Pancreas (tissue), 10 donors: ENCODE results near the gene ANTXR1. TPM values are rescaled to one million over a fixed set of nuclear protein-coding genes. Genes with fewer than 3 reads are reported as not detected.
A peak's percentile ranks its signal among the peaks of the same experiment; 100 is the strongest.

ENCODE experiments used
- ATAC-seq, 4 donors: fragments of 200-7000 bp; cut with Tn5 transposase; one replicate each; pipeline versions ENCODE4 v1.8.0 to v1.9.1; 2020; ENCODE audit warnings: mild to moderate bottlenecking in 4 of 4, moderate library complexity in 4 of 4
- DNase-seq, 6 donors: peaks; one replicate each; pipeline ENCODE4 v3.0.0-alpha.2; 2020
- FAIRE-seq: peaks from 2 replicates; lab custom pipeline; 2012; peaks lifted over from hg19 to GRCh38; lab: Jason Lieb, UNC
- H3K27ac ChIP-seq, 4 donors: fragments of 200-600 bp; sonication (generic); 1 replicate in 3 of 4; 2 replicates in 1 of 4; pipeline versions ENCODE4 v1.5.0 to v1.8.0; 2020
- H3K27me3 ChIP-seq, 4 donors: fragments of 200-600 bp; one replicate each; pipeline ENCODE4 v1.8.0; 2021
- H3K36me3 ChIP-seq, 3 donors: fragments of 200-600 bp; sonication (generic) in 1 of 3; one replicate each; pipeline versions ENCODE4 v1.5.0 to v1.8.0; 2020 to 2021
- H3K4me1 ChIP-seq, 3 donors: fragments of 200-600 bp; one replicate each; pipeline ENCODE4 v1.8.0; 2021
- H3K4me3 ChIP-seq, 4 donors: fragments of 200-600 bp; sonication (generic) in 2 of 4; one replicate each; pipeline versions ENCODE4 v1.5.0 to v1.8.0; 2020 to 2021
- H3K9me3 ChIP-seq, 4 donors: fragments of 200-600 bp; one replicate each; pipeline ENCODE4 v1.8.0; 2021
- CTCF ChIP-seq, 4 donors: fragments of 200-600 bp; sonication (generic) in 3 of 4; IDR thresholded peaks; one replicate each; pipeline versions ENCODE4 v1.5.0 to v1.8.0; 2021; ENCODE audit warnings: antibody characterized with exemption in 4 of 4
- WGBS, 2 donors: extraction: QIAGEN DNeasy Blood & Tissue Kit; methylation state at CpG; one replicate each; pipeline ENCODE4 v1.1.7; 2013; 5-methylcytosine and 5-hydroxymethylcytosine counted together
- intact Hi-C, 3 donors: fragments of 100-400 bp; cut with DNase I; formaldehyde crosslinking; loops; one replicate each; pipeline versions ENCODE4 v1.11.1 to v1.14.2; 2022
- polyA plus RNA-seq, 2 donors: library from polyadenylated mRNA; stranded (reverse); fragments of 200-250 nt; gene quantifications; one replicate each; pipeline ENCODE4 v1.2.3, GENCODE V29; 2013
- total RNA-seq, 6 donors: library from RNA; stranded (reverse); fragmentation: NEBNext Ultra II Directional in 4 of 6; extraction: Animal tissue kit (Norgen Biotek cat#: 25700) in 4 of 6; gene quantifications; one replicate each; pipeline versions ENCODE4 v1.2.1 to v1.2.4, GENCODE V29; 2021 to 2023
- donor health status: healthy with polysubstance abuse.
- donor health status: DM: no; HTN: no; CAD: no; lungs with moderate emphysema.
- donor health status: DM: no; HTN: no; CAD: no.
- donor health status: control.
- donor health status: control.
- donor health status: Bipolar disorder and iron deficiency.
- donor health status: DM: yes; HTN: yes; CAD: no.
- donor health status: DM: no; HTN: no; CAD: no.
- donor health status: DM: no; HTN: no; CAD: no.
- donor health status: DM: yes; HTN: yes; CAD: no.

The ANTXR1 gene
- total and polyA plus RNA-seq, 8 donors, result 1.7 to 23.4 (median 2.5) TPM

GRCh38 chr2:69271831-69272257, 258.9 kb downstream of the ANTXR1 start:
- no peaks in the 10 kb centered on the region for H3K27me3 ChIP-seq
- peak in 2 of 4 donors; percentile 72 to 73 for ATAC-seq
- 53 to 61% methylated on average over 3 of the region's 3 CpGs for WGBS, 2 donors
- intact Hi-C loops, result no loop called here
- no peaks in the 10 kb centered on the region for H3K9me3 ChIP-seq
- no peak for TF ChIP-seq CTCF (IDR thresholded peaks at IDR 0.05)
- H3K36me3 ChIP-seq, result no peaks in the 10 kb centered on the region
- H3K4me3 ChIP-seq, result no peak overlapping the region
- no peak for FAIRE-seq
- no peaks in the 10 kb centered on the region for H3K4me1 ChIP-seq
- DNase-seq, result no peak
- no peak overlapping the region for H3K27ac ChIP-seq

- FAIRE-seq (no peak), DNase-seq (no peak), ATAC-seq (peak in 2 of 4 donors; percentile 67 to 85)
- Histone ChIP-seq H3K4me3 (no peak overlapping the region), H3K9me3 (no peaks in the 10 kb centered on the region), H3K36me3 (no peaks in the 10 kb centered on the region), H3K27me3 (no peaks in the 10 kb centered on the region), H3K4me1 (no peaks in the 10 kb centered on the region), H3K27ac (no peak overlapping the region)
- WGBS, 2 donors, result 73% methylated on average over 9 of the region's 9 CpGs
- TF ChIP-seq CTCF (IDR thresholded peaks at IDR 0.05), result no peak
- intact Hi-C loops, result no loop called here
Measured at GRCh38 chr2:69272803-69273471, 260.0 kb downstream of the ANTXR1 start.

- FAIRE-seq (no peak), ATAC-seq (no peak), DNase-seq (no peak)
- whole genome bisulfite sequencing, 2 donors, result 95% methylated on average over 1 of the region's 1 CpG
- no peaks in the 10 kb centered on the region for H3K4me1 ChIP-seq
- no peaks in the 10 kb centered on the region for H3K27me3 ChIP-seq
- intact Hi-C loops, result no loop called here
- H3K4me3 ChIP-seq, result no peak overlapping the region
- TF ChIP-seq CTCF (IDR thresholded peaks at IDR 0.05), result no peak
- no peaks in the 10 kb centered on the region for H3K9me3 ChIP-seq
- H3K36me3 ChIP-seq, result no peaks in the 10 kb centered on the region
- H3K27ac ChIP-seq, result no peak overlapping the region
Measured at GRCh38 chr2:69275490-69275889, 262.5 kb downstream of the ANTXR1 start.

GRCh38 chr2:69278366-69278765, 265.4 kb downstream of the ANTXR1 start:
- 38 to 52% methylated on average over 5 of the region's 5 CpGs for WGBS, 2 donors
- H3K27me3 ChIP-seq, result no peaks in the 10 kb centered on the region
- intact Hi-C loops, result no loop called here
- TF ChIP-seq CTCF (IDR thresholded peaks at IDR 0.05), result no peak
- DNase-seq (no peak), ATAC-seq (no peak), FAIRE-seq (no peak)
- H3K9me3 ChIP-seq, result no peaks in the 10 kb centered on the region
- H3K36me3 ChIP-seq, result no peaks in the 10 kb centered on the region
- no peaks in the 10 kb centered on the region for H3K4me1 ChIP-seq
- H3K27ac ChIP-seq, result no peak overlapping the region
- no peak overlapping the region for H3K4me3 ChIP-seq

- FAIRE-seq (no peak), DNase-seq (no peak), ATAC-seq (no peak)
- Histone ChIP-seq H3K27me3 (no peaks in the 10 kb centered on the region), H3K4me1 (no peaks in the 10 kb centered on the region), H3K9me3 (no peaks in the 10 kb centered on the region), H3K36me3 (no peaks in the 10 kb centered on the region), H3K27ac (no peak overlapping the region), H3K4me3 (no peak overlapping the region)
- TF ChIP-seq CTCF (IDR thresholded peaks at IDR 0.05), result no peak
- intact Hi-C loops, result no loop called here
- WGBS, 2 donors, result 76 to 84% methylated on average over 2 of the region's 2 CpGs
Measured at GRCh38 chr2:69279211-69279610, 266.2 kb downstream of the ANTXR1 start.
